Measurements from ENCODE around the gene KNDC1. TPM values are rescaled to one million over a fixed set of nuclear protein-coding genes. Genes with fewer than 3 reads are reported as not detected.

The KNDC1 gene
- total RNA-seq, 3 donors from 2014 or later: 0.14 to 0.60 (median 0.32) TPM

DNA sequence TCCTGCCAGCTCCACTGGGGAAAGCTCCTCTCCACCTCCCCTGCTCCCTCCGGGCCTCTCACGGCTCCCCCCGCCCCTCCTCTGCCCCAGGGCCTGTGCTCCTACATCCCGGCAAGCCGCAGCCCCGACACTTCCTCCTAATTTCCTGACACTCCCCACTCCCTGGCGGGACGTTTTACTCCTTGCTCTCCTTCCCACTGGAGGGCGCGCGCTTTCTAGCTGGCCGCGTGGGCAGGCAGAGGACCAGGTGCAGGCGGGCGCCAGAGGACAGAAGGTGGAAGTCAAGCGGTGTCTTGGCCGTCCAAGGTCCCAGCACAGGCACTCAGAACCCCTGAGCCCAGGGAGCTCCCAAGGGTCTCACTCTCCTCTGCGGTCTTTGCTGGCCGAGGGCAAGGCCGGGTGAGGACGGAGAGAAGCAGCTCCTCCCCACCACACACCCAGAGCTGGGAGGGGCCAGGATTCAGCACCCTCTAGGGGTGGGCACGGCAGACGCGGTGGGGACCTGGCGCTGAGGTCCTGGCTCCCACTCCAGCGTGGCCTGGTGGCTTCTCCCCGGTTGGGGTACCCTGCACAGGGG is 97.6 kb downstream of the KNDC1 start:
- Histone ChIP-seq H3K4me3 (no peak overlapping the region), H3K4me1 (ENCODE audit: low read depth) (peaks cover 29% of the 10 kb centered on the region), H3K36me3 (ENCODE audit: low read depth) (no peaks in the 10 kb centered on the region), H3K9me3 (no peaks in the 10 kb centered on the region)
- intact Hi-C loops (cut with DNase I, micrococcal nuclease): no loop called here
- TF ChIP-seq CTCF (IDR thresholded peaks at IDR 0.05): peak; percentile 11
- ATAC-seq (peak; percentile 62), DNase-seq (peak; percentile 86 to 88 (median 87))

DNA sequence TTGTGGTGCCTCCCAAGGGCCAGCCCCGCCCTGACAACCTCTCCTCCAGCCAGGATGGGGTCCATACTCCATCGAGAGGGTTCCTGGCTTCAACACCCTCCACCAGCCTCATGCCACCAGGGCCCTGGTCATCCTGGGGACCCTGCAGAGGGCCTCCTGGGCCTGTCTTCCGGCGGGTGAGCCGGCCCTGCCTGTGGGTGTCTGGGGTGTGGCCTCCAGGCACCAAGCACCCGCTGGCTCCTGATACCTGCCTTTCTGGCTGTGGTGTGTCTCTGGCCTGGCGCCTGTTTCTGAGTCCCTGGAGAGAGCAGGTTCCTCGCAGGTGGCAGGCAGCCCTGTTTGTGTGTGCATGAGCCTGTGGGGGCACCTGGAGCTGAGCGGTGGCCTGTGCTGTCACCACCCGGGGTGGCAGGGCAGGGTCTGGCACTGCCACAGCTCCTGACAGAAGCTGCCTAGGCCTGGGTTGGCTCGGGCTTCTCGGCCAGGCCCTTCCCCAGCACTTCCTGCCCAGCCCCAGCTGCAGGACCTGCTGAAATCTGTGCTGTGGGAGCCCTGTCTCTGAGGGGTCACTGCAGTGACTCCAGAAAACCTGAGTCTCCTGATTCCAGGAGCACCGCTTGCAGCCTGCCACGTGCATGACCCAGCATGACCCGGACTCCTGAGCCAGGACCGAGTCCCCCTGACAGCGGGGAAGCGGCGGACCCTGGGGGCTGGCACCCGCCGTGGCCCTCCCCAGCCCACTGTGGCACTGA is 98.2 kb downstream of the KNDC1 start:
- Histone ChIP-seq H3K9me3 (no peaks in the 10 kb centered on the region), H3K4me1 (ENCODE audit: low read depth) (peaks cover 35% of the 10 kb centered on the region), H3K4me3 (no peak overlapping the region), H3K36me3 (ENCODE audit: low read depth) (no peaks in the 10 kb centered on the region)
- intact Hi-C loops (cut with DNase I, micrococcal nuclease): no loop called here
- ATAC-seq (peak; percentile 42), DNase-seq (peak; percentile 61 to 80 (median 76))
- TF ChIP-seq CTCF (IDR thresholded peaks at IDR 0.05): no peak

DNA sequence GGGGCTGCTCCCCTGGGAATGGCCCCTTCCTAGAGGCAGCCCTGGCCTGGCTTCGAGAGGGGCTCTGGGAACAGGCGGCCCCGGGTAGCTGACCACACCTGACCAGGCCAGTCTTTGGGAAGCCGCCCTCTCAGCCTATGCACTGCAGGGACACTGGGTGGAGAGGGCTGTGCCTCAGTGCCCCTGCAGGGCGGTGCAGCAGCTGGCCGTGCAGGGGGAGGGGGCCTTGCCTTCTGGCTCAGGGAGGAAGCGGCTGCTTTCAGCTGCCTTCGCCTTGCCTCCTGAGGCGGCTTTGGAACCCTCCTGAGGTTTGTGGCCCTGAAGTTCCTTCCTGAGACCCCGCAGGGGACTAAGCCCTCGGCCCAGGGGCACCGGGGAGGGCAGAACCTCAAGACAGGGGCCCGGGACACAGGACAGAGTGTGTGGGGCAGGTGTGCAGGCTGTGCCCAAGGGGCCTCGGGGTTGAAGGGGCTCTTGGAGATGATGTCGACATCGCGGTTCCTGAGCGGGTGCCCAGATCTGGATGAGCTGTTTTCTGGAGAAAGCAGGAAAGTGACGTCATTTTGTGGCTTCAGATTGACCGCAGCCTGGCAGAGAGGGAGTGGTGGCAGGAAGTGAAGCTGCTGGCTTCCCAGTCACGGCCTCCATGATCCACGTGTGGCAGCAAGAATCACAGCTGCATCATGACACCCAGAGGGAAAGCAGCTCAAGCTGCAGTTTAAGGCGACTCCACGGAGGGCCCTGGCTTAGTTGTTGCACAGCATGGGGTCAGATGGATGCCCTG is 99.0 kb downstream of the KNDC1 start:
- peaks cover 42% of the 10 kb centered on the region for H3K4me1 ChIP-seq (ENCODE audit: low read depth)
- DNase-seq (peak; percentile 59 to 86 (median 62)), ATAC-seq (peak; percentile 4)
- H3K36me3 ChIP-seq (ENCODE audit: low read depth): no peaks in the 10 kb centered on the region
- no peaks in the 10 kb centered on the region for H3K9me3 ChIP-seq
- no peak for TF ChIP-seq CTCF (IDR thresholded peaks at IDR 0.05)
- intact Hi-C loops (cut with DNase I, micrococcal nuclease): no loop called here
- no peak overlapping the region for H3K4me3 ChIP-seq

DNA sequence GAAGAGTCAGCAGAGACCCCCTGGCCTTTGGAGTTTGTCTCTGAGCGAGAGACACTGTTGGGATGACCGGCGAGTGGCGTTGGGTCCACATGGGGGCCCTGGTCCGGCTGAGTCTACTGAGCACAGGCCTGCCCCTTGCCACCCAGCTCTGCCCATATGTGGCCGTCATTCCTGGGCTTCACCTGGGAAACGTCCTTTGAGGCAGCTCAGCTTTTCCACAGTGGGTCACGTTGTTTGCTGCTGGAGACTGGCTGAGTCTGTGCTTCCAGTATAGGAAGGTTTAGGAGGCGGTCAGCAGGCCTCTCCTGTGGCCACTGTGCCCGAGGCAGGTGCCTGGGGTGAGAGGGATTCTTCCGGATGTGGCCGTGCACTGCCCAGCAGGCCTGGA is 99.6 kb downstream of the KNDC1 start:
- no peak for TF ChIP-seq CTCF (IDR thresholded peaks at IDR 0.05)
- Histone ChIP-seq H3K36me3 (ENCODE audit: low read depth) (no peaks in the 10 kb centered on the region), H3K4me1 (ENCODE audit: low read depth) (peaks cover 48% of the 10 kb centered on the region), H3K4me3 (no peak overlapping the region), H3K9me3 (no peaks in the 10 kb centered on the region)
- ATAC-seq: no peak
- intact Hi-C loops (cut with DNase I, micrococcal nuclease): no loop called here
- no peak for DNase-seq

GRCh38 chr10:133260895-133261725 is 101.1 kb downstream of the KNDC1 start:
- peak; percentile 74 to 87 (median 82) for DNase-seq
- Histone ChIP-seq H3K4me1 (ENCODE audit: low read depth) (peaks cover 50% of the 10 kb centered on the region), H3K9me3 (no peaks in the 10 kb centered on the region), H3K36me3 (ENCODE audit: low read depth) (no peaks in the 10 kb centered on the region), H3K4me3 (peak overlapping the region; percentile 56)
- intact Hi-C loops (cut with DNase I, micrococcal nuclease): no loop called here
- TF ChIP-seq CTCF (IDR thresholded peaks at IDR 0.05): no peak
- peak; percentile 66 for ATAC-seq

All from mucosa of descending colon (tissue), 3 donors.